Lower leg skin (tissue), 4 donors: ENCODE data around the gene C11orf21. TPM values are rescaled to one million over a fixed set of nuclear protein-coding genes. Genes with fewer than 3 reads are reported as not detected.
"Not testable (repeated sequence)": the region's sequence is repeated elsewhere in the genome, so short reads cannot be mapped to it uniquely, and the experiment has no call there.

Source experiments
- DNase-seq, 2 donors: peaks; one replicate each; pipeline ENCODE4 v3.0.0-alpha.2; 2019; ENCODE audit warnings: low spot score in 2 of 2
- H3K4me3 ChIP-seq: fragments of 200-600 bp; sonication (generic); 2 replicates; pipeline ENCODE4 v1.5.1; 2017; ENCODE audit warnings: mild to moderate bottlenecking, low read depth; ENCODE audit not compliant: poor library complexity, severe bottlenecking
- CTCF ChIP-seq, 3 donors: fragments of 450-650 bp; IDR thresholded peaks; one replicate each; pipeline ENCODE4 v1.5.1; 2016; ENCODE audit warnings: antibody characterized with exemption in 3 of 3, mild to moderate bottlenecking in 3 of 3, moderate library complexity in 2 of 3
- POLR2A ChIP-seq, 2 donors: fragments of 450-650 bp; IDR thresholded peaks; one replicate each; pipeline ENCODE4 v1.6.1; 2016 to 2017; ENCODE audit warnings: antibody characterized with exemption in 2 of 2, mild to moderate bottlenecking in 1 of 2, moderate library complexity in 1 of 2
- whole genome bisulfite sequencing, 2 donors: methylation state at CpG; one replicate each; pipeline ENCODE4 v1.1.5; 2018; 5-methylcytosine and 5-hydroxymethylcytosine counted together
- intact Hi-C: fragments of 100-400 bp; cut with DNase I; formaldehyde crosslinking; loops from one replicate; pipeline ENCODE4 v1.15.0; 2023; ENCODE audit warnings: low total_unique reads
- total RNA-seq, 4 donors: library from RNA; depleted of rRNA; stranded (reverse); fragments of >200 nt; gene quantifications; one replicate each; pipeline ENCODE4 v1.1.0, GENCODE V29; 2016

The C11orf21 gene
- total RNA-seq, 4 donors from 2014 or later = 0.42 to 1.4 (median 0.65) TPM

GRCh38 chr11:2345050-2345449, 43.3 kb upstream of the C11orf21 start:
- no peak for DNase-seq
- intact Hi-C loops = no loop called here
- H3K4me3 ChIP-seq = no peak overlapping the region
- 93 to 97% methylated on average over 2 of the region's 2 CpGs for WGBS, 2 donors
- TF ChIP-seq POLR2A (IDR thresholded peaks at IDR 0.05) (no peak), CTCF (IDR thresholded peaks at IDR 0.05) (no peak)

- intact Hi-C loops = no loop called here
- H3K4me3 ChIP-seq = no peak overlapping the region
- TF ChIP-seq POLR2A (IDR thresholded peaks at IDR 0.05) = no peak
- no peak for TF ChIP-seq CTCF (IDR thresholded peaks at IDR 0.05)
- DNase-seq = peak in 1 of 2 donors; percentile 8
- 84 to 90% methylated on average over 4 of the region's 4 CpGs for WGBS, 2 donors
Measured at GRCh38 chr11:2343502-2343901, 41.8 kb upstream of the C11orf21 start.

GRCh38 chr11:2342981-2343380, 41.3 kb upstream of the C11orf21 start:
- 65 to 79% methylated on average over 5 of the region's 5 CpGs for WGBS, 2 donors
- peak in 1 of 2 donors; percentile 57 for DNase-seq

GRCh38 chr11:2342557-2342956, 40.8 kb upstream of the C11orf21 start:
- intact Hi-C loops = no loop called here
- 96 to 98% methylated on average over 3 of the region's 3 CpGs for WGBS, 2 donors
- TF ChIP-seq CTCF (IDR thresholded peaks at IDR 0.05) = no peak
- TF ChIP-seq POLR2A (IDR thresholded peaks at IDR 0.05) = no peak
- DNase-seq = peak in 1 of 2 donors; percentile 25
- no peak overlapping the region for H3K4me3 ChIP-seq

More at GRCh38 chr11:2342981-2343380, 41.3 kb upstream of the C11orf21 start:
- no peak overlapping the region for H3K4me3 ChIP-seq
- no peak for TF ChIP-seq POLR2A (IDR thresholded peaks at IDR 0.05)
- no peak for TF ChIP-seq CTCF (IDR thresholded peaks at IDR 0.05)
- intact Hi-C loops = no loop called here

- WGBS, 2 donors = 68 to 75% methylated on average over 8 of the region's 8 CpGs
Measured at GRCh38 chr11:2338760-2339159, 37.0 kb upstream of the C11orf21 start.

GRCh38 chr11:2335286-2335685, 33.6 kb upstream of the C11orf21 start:
- DNase-seq = peak in 1 of 2 donors; percentile 53
- WGBS, 2 donors = 78 to 92% methylated on average over 18 of the region's 18 CpGs
- intact Hi-C loops, H3K4me3 ChIP-seq: not testable (repeated sequence)

More at GRCh38 chr11:2338760-2339159, 37.0 kb upstream of the C11orf21 start:
- peak in 1 of 2 donors; percentile 36 for DNase-seq
- H3K4me3 ChIP-seq, intact Hi-C loops: not testable (repeated sequence)

GRCh38 chr11:2333486-2334205, 31.9 kb upstream of the C11orf21 start:
- H3K4me3 ChIP-seq, intact Hi-C loops: not testable (repeated sequence)
- 78 to 83% methylated on average over 2 of the region's 4 CpGs for WGBS, 2 donors
- DNase-seq = peak in 1 of 2 donors; percentile 2

GRCh38 chr11:2332569-2332968, 30.9 kb upstream of the C11orf21 start:
- intact Hi-C loops, H3K4me3 ChIP-seq: not testable (repeated sequence)
- WGBS, 2 donors = 89 to 91% methylated on average over 7 to 12 of the region's 29 CpGs
- peak in 1 of 2 donors; percentile 3 for DNase-seq
